GM23338 (cell line): ENCODE results near the gene PHLDA3.

Source experiments
- CREB1 ChIP-seq: fragments of 250-450 bp; sonication (Bioruptor Pico); IDR thresholded peaks from 2 replicates; pipeline ENCODE4 v1.5.0; 2020; ENCODE audit warnings: low read depth, mild to moderate bottlenecking, moderate library complexity
- EZH2 ChIP-seq: fragments of 200-600 bp; sonication (generic); IDR thresholded peaks from one replicate; pipeline ENCODE4 v1.8.0; 2017; ENCODE audit warnings: antibody characterized with exemption, mild to moderate bottlenecking, low read depth; ENCODE audit not compliant: unreplicated experiment
- EZH2phosphoT487 ChIP-seq: fragments of 200-600 bp; sonication (generic); IDR thresholded peaks from one replicate; pipeline ENCODE4 v1.8.1; 2018; ENCODE audit warnings: antibody characterized with exemption; ENCODE audit not compliant: unreplicated experiment
- POLR2AphosphoS5 ChIP-seq: IDR thresholded peaks from 2 replicates; pipeline ENCODE4 v1.6.1; 2016; ENCODE audit warnings: antibody characterized with exemption, low read depth
- TF ChIP-seq, protein P1 (sequence below), 2 experiments: fragments of 200-600 bp in 1 of 2; sonication (generic) in 1 of 2; conservative IDR thresholded peaks; 2 replicates each; pipeline versions ENCODE4 v1.5.1 to v1.6.1; 2016 to 2017; ENCODE audit warnings: antibody characterized with exemption in 2 of 2, low read depth in 2 of 2, mild to moderate bottlenecking in 2 of 2, moderate library complexity in 1 of 2

DNA sequence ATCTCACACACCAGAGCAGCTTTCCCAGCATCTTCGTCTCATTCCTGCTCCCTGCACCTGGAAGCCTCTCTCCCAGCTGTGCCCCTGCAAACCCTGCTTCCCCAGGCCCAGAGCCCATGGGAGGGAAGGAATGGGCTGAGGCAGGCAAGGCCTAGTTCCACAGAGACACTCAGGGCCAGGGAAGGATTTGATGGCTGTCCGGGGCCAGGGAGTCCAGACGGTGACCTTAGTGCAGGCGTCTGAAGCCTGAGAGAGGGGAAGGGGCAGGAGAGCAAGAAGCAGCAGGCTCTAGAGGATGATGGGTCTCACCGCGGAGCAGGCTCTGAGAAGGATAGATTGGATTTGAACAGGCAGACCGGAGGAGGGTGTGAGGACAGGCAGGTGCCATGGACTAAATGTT, 25.2 kb downstream of the PHLDA3 start:
- TF ChIP-seq, protein P1, sequence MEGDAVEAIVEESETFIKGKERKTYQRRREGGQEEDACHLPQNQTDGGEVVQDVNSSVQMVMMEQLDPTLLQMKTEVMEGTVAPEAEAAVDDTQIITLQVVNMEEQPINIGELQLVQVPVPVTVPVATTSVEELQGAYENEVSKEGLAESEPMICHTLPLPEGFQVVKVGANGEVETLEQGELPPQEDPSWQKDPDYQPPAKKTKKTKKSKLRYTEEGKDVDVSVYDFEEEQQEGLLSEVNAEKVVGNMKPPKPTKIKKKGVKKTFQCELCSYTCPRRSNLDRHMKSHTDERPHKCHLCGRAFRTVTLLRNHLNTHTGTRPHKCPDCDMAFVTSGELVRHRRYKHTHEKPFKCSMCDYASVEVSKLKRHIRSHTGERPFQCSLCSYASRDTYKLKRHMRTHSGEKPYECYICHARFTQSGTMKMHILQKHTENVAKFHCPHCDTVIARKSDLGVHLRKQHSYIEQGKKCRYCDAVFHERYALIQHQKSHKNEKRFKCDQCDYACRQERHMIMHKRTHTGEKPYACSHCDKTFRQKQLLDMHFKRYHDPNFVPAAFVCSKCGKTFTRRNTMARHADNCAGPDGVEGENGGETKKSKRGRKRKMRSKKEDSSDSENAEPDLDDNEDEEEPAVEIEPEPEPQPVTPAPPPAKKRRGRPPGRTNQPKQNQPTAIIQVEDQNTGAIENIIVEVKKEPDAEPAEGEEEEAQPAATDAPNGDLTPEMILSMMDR (conservative IDR thresholded peaks at IDR 0.05; ENCODE audit: low read depth in 2 of 2), result no peak
- TF ChIP-seq EZH2phosphoT487, result no peak
- TF ChIP-seq POLR2AphosphoS5, result no peak
- TF ChIP-seq EZH2, result no peak
- no peak for TF ChIP-seq CREB1 (CRISPR knock-in tag)
